Uterus (tissue), 4 donors: ENCODE measurements around the gene TRAF3IP3. TPM values are rescaled to one million over a fixed set of nuclear protein-coding genes. Genes with fewer than 3 reads are reported as not detected.

Experiments
- DNase-seq, 2 donors: peaks; one replicate each; pipeline ENCODE4 v3.0.0-alpha.2; 2019 to 2020
- H3K27ac ChIP-seq, 2 donors: fragments of 200-600 bp; sonication (generic); 1 replicate in 1 of 2; 2 replicates in 1 of 2; pipeline ENCODE4 v1.5.1; 2016 to 2018
- H3K27me3 ChIP-seq, 2 donors: fragments of 200-600 bp; sonication (generic); one replicate each; pipeline ENCODE4 v1.5.1; 2018 to 2019; ENCODE audit warnings: control low read depth in 1 of 2
- H3K36me3 ChIP-seq, 2 donors: fragments of 200-600 bp; sonication (generic); one replicate each; pipeline ENCODE4 v1.5.1; 2019; ENCODE audit warnings: control low read depth in 1 of 2
- H3K4me1 ChIP-seq, 2 donors: fragments of 200-600 bp; sonication (generic); one replicate each; pipeline ENCODE4 v1.5.1; 2018 to 2019; ENCODE audit warnings: control low read depth in 1 of 2
- H3K4me3 ChIP-seq, 2 donors: fragments of 200-600 bp; sonication (generic); 1 replicate in 1 of 2; 2 replicates in 1 of 2; pipeline ENCODE4 v1.5.1; 2018 to 2019; ENCODE audit warnings: mild to moderate bottlenecking in 1 of 2
- H3K9me3 ChIP-seq, 2 donors: fragments of 200-600 bp; sonication (generic); one replicate each; pipeline ENCODE4 v1.5.1; 2019; ENCODE audit warnings: control low read depth in 1 of 2
- CTCF ChIP-seq, 4 experiments: fragments of 200-600 bp in 2 of 4; fragments of 450-650 bp in 2 of 4; sonication (generic) in 2 of 4; IDR thresholded peaks; one replicate each; pipeline ENCODE4 v1.5.1; 2016 to 2019; ENCODE audit warnings: antibody characterized with exemption in 4 of 4, mild to moderate bottlenecking in 2 of 4, moderate library complexity in 1 of 4
- POLR2A ChIP-seq, 2 donors: fragments of 450-650 bp; IDR thresholded peaks; one replicate each; pipeline ENCODE4 v1.6.1; 2016; ENCODE audit warnings: antibody characterized with exemption in 2 of 2, mild to moderate bottlenecking in 1 of 2, moderate library complexity in 1 of 2
- intact Hi-C: fragments of 100-400 bp; cut with DNase I; formaldehyde crosslinking; loops from one replicate; pipeline ENCODE4 v1.15.1; 2023; ENCODE audit warnings: low total_unique reads
- total RNA-seq, 4 donors: library from RNA; depleted of rRNA in 3 of 4; stranded (reverse); fragments of >200 nt in 3 of 4; gene quantifications; one replicate each; pipeline versions ENCODE4 v1.1.0 to v1.2.4, GENCODE V29; 2014 to 2023
- donor health status: DM: yes; HTN: yes; CAD: no.

Gene TRAF3IP3
- total RNA-seq, 4 donors from 2014 or later: 1.3 to 3.2 (median 1.3) TPM; not detected in 1

GRCh38 chr1:209816923-209817322, 61.1 kb downstream of the TRAF3IP3 start:
- Histone ChIP-seq H3K4me1 (no peaks in the 10 kb centered on the region), H3K9me3 (no peaks in the 10 kb centered on the region), H3K27me3 (no peaks in the 10 kb centered on the region), H3K36me3 (no peaks in the 10 kb centered on the region), H3K27ac (no peak overlapping the region), H3K4me3 (no peak overlapping the region)
- TF ChIP-seq POLR2A (IDR thresholded peaks at IDR 0.05) (no peak), CTCF (IDR thresholded peaks at IDR 0.05) (no peak)
- intact Hi-C loops: no loop called here
- no peak for DNase-seq

GRCh38 chr1:209817691-209818090, 61.8 kb downstream of the TRAF3IP3 start:
- no peaks in the 10 kb centered on the region for H3K36me3 ChIP-seq
- intact Hi-C loops: no loop called here
- H3K9me3 ChIP-seq: no peaks in the 10 kb centered on the region
- H3K27ac ChIP-seq: no peak overlapping the region
- no peak overlapping the region for H3K4me3 ChIP-seq
- TF ChIP-seq POLR2A (IDR thresholded peaks at IDR 0.05) (no peak), CTCF (IDR thresholded peaks at IDR 0.05) (no peak)
- no peaks in the 10 kb centered on the region for H3K4me1 ChIP-seq
- no peak for DNase-seq
- H3K27me3 ChIP-seq: no peaks in the 10 kb centered on the region

- DNase-seq: no peak
- no peak overlapping the region for H3K27ac ChIP-seq
- H3K36me3 ChIP-seq: no peaks in the 10 kb centered on the region
- H3K9me3 ChIP-seq: no peaks in the 10 kb centered on the region
- H3K4me3 ChIP-seq: no peak overlapping the region
- intact Hi-C loops: no loop called here
- no peaks in the 10 kb centered on the region for H3K4me1 ChIP-seq
- no peak for TF ChIP-seq POLR2A (IDR thresholded peaks at IDR 0.05)
- TF ChIP-seq CTCF (IDR thresholded peaks at IDR 0.05): no peak
- H3K27me3 ChIP-seq: no peaks in the 10 kb centered on the region
These were observed 63.2 kb downstream of the TRAF3IP3 start for GRCh38 chr1:209819058-209819457.

- intact Hi-C loops: no loop called here
- no peaks in the 10 kb centered on the region for H3K36me3 ChIP-seq
- H3K9me3 ChIP-seq: no peaks in the 10 kb centered on the region
- DNase-seq: no peak
- no peaks in the 10 kb centered on the region for H3K27me3 ChIP-seq
- H3K27ac ChIP-seq: no peak overlapping the region
- no peaks in the 10 kb centered on the region for H3K4me1 ChIP-seq
- TF ChIP-seq POLR2A (IDR thresholded peaks at IDR 0.05): no peak
- no peak for TF ChIP-seq CTCF (IDR thresholded peaks at IDR 0.05)
- no peak overlapping the region for H3K4me3 ChIP-seq
These were observed 65.1 kb downstream of the TRAF3IP3 start for GRCh38 chr1:209820986-209821385.

GRCh38 chr1:209822706-209823105, 66.9 kb downstream of the TRAF3IP3 start:
- H3K36me3 ChIP-seq: no peaks in the 10 kb centered on the region
- TF ChIP-seq POLR2A (IDR thresholded peaks at IDR 0.05): no peak
- no peak for TF ChIP-seq CTCF (IDR thresholded peaks at IDR 0.05)
- DNase-seq: no peak
- H3K27ac ChIP-seq: no peak overlapping the region
- H3K4me1 ChIP-seq: no peaks in the 10 kb centered on the region
- no peaks in the 10 kb centered on the region for H3K9me3 ChIP-seq
- no peak overlapping the region for H3K4me3 ChIP-seq
- intact Hi-C loops: no loop called here
- no peaks in the 10 kb centered on the region for H3K27me3 ChIP-seq
